RWPE1 (cell line): ENCODE measurements around the gene PDGFA.

Experiments
- CTCF ChIA-PET: fragments of 350-600 bp; sonication (Branson Sonifier 250); formaldehyde crosslinking; extraction: SDS; loops from one replicate; lab custom pipeline; 2021; lab: Yijun Ruan, JAX
- POLR2A ChIA-PET: fragments of 400-600 bp; formaldehyde crosslinking; extraction: SDS; loops from one replicate; lab custom pipeline; 2020; ENCODE audit warnings: antibody characterized with exemption; ENCODE audit not compliant: low non-redundant PET; lab: Yijun Ruan, JAX
- DNase-seq: peaks from one replicate; pipeline ENCODE4 v3.0.0; 2012; ENCODE audit warnings: low spot score
- H3K27ac ChIP-seq: fragments of 450-650 bp; 2 replicates; pipeline ENCODE4 v1.5.1; 2017
- TF ChIP-seq, protein P1 (sequence below): fragments of 450-650 bp; conservative IDR thresholded peaks from 2 replicates; pipeline ENCODE4 v1.5.1; 2017; ENCODE audit warnings: low read depth, mild to moderate bottlenecking

Gene PDGFA

DNA sequence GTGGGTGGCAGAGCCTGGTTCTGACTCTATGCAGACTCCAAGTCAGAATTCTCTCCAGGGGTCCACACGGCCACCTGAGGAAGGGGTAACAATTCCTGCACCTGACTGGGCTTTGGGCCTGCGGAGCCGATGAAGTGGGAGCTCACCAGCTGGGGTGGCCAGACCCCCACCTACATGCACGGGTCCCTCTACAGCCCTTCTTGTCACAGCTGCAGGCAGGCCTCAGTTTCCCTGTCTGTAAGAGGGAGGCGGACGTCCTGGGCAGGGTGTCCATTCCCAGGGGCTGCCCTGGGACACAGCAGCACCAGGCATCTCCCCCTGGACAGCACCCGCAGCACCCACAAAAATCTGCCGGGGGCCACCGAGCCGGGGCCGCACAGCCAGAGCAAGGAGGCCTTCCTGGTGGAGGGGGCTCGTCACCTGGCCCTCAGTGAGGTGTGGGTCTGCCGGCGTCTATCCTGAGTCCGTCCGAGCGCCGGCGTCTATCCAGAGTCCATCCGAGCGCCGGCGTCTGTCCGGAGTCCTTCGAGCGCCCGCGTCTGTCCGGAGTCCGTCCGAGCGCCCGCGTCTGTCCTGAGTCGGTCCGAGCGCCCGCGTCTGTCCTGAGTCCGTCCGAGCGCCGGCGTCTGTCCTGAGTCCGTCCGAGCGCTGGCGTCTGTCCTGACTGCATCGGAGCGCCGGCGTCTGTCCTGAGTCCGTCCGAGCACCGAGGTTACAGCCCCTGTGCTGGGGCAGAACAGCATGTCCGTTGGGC is 65.1 kb downstream of the PDGFA start:
- no peak overlapping the region for H3K27ac ChIP-seq
- TF ChIP-seq, protein P1, sequence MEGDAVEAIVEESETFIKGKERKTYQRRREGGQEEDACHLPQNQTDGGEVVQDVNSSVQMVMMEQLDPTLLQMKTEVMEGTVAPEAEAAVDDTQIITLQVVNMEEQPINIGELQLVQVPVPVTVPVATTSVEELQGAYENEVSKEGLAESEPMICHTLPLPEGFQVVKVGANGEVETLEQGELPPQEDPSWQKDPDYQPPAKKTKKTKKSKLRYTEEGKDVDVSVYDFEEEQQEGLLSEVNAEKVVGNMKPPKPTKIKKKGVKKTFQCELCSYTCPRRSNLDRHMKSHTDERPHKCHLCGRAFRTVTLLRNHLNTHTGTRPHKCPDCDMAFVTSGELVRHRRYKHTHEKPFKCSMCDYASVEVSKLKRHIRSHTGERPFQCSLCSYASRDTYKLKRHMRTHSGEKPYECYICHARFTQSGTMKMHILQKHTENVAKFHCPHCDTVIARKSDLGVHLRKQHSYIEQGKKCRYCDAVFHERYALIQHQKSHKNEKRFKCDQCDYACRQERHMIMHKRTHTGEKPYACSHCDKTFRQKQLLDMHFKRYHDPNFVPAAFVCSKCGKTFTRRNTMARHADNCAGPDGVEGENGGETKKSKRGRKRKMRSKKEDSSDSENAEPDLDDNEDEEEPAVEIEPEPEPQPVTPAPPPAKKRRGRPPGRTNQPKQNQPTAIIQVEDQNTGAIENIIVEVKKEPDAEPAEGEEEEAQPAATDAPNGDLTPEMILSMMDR, result no peak
- POLR2A ChIA-PET, result no interaction called here

DNA sequence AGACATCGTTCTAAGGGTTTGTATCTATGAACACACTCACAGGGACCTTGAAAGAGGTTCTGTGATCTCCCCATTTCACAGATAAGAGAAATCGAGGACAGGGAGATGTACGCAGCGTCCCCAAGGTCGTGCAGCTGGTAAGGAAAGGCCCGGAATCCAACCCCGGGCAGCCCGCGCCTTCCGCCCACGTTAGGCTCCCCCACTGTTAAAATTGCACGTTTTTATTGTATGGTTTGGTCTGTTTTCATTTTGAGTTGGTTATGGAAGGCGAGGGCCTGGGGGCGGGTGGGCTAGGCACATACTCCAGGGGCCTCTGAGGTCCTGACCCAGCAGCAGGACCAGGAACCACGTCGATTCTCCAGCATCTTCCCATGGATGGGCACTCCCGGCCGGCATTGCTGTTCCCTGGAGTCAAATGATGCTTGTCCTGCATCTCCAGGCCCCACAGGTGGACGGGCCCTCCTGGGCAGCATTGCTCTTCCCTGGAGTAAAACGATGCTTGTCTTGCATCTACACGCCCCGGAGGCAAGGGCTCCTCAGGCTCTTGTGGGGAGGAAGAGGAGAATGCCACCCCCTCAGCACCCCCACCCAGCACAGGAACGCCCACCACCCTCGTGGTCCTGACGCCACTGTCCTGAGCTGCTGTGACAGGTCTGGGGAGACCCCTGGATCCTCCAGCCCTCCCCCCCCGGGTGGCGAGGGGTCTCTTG is 65.9 kb downstream of the PDGFA start:
- H3K27ac ChIP-seq, result no peak overlapping the region
- CTCF ChIA-PET, result interaction anchor here (0.6 kb wide), 1 partner anchor 26 kb away, joined by 4 read pairs; no protein-coding TSS in a partner anchor
- no peak for DNase-seq
- TF ChIP-seq, protein P1, result no peak
- POLR2A ChIA-PET, result no interaction called here

More for the DNA sequence above, 65.1 kb downstream of the PDGFA start:
- no peak for DNase-seq
- CTCF ChIA-PET, result interaction anchor here (0.6 to 0.7 kb wide), 2 partner anchors 25 to 64 kb away, joined by 3 to 4 read pairs; no protein-coding TSS in a partner anchor

DNA sequence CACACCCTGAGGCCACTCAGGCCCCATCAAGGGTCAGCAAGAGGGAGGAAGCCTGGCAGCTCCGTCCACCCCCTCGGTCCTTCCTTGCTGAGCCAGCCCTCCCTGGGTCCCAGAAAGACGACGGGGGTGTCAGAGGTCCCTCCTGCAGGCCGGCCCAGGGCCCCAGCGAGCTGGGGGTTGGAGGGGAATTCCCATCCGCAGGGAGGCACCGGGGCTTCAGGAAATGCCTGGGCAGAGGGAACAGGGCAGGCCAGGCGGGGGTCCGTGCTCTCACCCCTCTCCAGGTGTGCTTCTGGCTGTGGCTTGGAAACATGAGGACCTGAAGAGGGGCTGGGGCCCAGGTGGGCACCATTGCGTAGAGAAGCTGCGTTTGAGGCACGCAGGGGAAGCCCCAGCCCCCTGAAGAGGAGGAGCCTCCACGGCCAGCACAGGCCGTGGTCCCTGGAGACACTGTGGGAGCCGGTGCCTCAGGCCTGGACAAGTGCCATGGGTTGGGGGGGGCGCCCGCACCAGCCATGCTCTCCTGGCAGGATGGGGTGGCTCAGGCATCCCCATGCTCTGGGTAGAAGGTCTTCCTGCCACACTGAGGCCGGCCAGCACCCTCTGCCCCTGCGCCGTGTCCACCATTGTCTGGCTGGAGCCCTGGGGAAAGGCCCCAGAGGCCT is 66.7 kb downstream of the PDGFA start:
- DNase-seq, result no peak
- H3K27ac ChIP-seq, result no peak overlapping the region
- ChIA-PET POLR2A (no interaction called here), CTCF (no interaction called here)
- TF ChIP-seq, protein P1, result no peak

DNA sequence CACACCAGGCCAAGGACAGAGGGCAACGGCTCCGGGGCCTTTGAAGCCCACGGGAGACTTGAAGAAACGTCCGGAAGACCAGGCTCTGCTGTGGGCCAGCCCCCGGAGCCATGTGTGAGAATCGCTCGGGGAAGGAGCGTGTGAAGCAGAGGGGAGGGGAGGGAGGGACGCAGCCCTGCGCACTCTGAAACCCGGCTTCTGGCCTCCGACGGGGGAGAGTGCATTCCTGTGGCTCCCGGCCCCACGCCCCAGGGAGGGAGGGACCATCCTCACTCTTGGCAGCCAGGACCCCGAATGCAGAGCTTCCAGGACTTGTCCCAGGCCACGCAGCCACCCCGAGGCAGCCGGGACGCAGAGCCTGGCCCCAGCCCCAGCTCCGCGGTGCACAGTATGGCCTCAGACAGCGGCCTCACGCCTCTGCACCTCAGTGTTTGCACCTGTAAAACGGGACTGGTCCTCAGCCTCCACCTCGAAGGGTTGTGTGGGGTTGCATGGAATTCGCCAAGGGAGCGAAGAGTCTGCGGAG is 67.4 kb downstream of the PDGFA start:
- no peak for DNase-seq
- TF ChIP-seq, protein P1, result no peak
- ChIA-PET CTCF (no interaction called here), POLR2A (no interaction called here)
- H3K27ac ChIP-seq, result no peak overlapping the region

DNA sequence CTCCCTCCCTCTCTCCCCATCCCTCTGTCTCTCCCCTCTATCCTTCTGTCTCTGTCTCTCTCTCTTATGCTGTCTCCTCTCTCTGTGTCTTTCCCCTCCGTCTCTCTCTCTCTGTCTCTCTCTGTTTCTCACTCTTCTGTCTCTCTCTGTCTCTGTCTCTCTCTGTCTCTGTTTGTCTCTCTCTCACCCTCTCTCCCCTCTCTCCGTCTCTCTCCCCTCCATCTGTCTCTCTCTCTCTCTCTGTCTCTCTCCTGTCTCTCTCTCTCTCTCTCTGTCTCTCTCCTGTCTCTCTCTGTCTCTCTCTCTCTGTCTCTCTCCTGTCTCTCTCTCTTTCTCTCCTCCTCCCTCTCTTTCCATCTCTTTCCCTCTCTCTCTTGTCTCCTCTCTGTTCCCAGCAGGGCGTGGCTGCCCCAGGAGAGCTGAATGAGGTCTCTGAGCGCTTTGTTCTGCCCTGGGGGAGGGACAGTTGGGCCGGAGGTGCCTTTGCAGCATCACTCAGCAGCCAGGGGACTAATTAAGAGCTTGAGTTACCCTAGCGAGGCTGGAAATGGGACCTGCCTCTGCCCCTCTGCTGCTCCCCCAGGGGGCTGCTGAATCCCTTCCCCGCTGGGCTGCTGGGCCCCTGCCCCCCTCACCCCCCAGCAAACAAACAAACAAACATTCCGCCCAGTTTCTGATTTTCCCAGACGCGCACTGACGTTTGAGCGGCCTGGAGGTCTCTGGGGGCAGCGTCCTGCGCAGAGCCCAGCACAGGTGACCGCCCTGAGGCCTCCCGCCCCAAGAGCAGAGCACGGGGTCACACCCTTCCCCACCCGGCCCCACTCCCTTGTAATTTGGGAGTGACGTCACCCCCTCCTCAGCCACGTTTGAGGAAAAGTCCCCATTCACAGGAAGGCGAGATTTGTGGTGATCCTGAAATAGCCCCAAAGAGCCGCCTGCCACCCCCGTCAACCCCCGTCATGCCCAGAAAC is 68.1 kb downstream of the PDGFA start:
- CTCF ChIA-PET, result no interaction called here
- no peak for DNase-seq

More for the DNA sequence above, 68.1 kb downstream of the PDGFA start:
- TF ChIP-seq, protein P1, result no peak
- H3K27ac ChIP-seq, result no peak overlapping the region
- POLR2A ChIA-PET, result no interaction called here
